Measurements from ENCODE around the gene GPRC5B. TPM values are rescaled to one million over a fixed set of nuclear protein-coding genes. Genes with fewer than 3 reads are reported as not detected.

GPRC5B gene, protein sequence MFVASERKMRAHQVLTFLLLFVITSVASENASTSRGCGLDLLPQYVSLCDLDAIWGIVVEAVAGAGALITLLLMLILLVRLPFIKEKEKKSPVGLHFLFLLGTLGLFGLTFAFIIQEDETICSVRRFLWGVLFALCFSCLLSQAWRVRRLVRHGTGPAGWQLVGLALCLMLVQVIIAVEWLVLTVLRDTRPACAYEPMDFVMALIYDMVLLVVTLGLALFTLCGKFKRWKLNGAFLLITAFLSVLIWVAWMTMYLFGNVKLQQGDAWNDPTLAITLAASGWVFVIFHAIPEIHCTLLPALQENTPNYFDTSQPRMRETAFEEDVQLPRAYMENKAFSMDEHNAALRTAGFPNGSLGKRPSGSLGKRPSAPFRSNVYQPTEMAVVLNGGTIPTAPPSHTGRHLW
- 30.7 TPM for total RNA-seq

DNA sequence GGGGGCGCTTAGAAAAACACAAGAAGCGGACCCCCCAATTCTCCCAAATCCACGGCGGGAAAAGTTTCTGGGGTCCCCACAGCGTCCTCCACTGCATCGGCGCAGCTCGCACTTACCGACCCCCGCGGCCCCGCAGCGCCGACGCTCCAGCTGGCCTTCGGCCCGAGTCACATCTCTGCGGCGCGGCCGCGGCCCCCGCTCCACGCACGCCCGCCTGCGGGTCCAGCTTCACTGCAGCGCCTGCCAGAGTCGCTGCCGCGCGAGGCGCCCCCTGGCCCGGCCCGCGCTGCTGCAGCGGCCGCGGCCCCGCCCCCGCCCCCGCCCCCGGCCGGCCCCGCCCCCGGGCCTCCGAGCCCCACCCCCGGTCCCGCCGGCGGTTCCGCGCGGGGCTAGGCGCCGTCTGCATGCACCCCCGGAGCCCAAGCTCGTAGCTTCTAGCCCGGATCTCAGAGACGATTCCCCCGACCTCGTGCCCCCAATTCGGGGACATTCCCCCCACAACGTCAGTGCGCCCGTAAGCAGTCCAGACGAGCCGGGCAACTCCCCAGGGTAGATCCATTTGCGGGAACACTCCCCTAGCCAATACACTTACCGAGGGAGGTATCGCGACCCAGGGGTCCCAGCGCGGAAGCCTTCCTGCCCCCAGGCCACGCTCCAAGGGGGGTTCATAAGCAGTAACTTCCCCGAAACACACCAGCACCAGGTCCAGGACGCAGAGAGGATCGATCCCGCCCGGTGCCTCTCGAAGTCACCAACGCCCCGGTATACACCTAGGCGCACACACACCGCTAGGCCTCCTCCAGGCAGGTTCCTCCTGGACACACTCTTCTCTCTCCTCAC lies at the start of gene GPRC5B:
GPRC5B (minus strand) TSS at position 238 of the 840 bp plus-strand sequence. CDS start 12,003 bp downstream, outside the sequence.

Small RNAs within 50 kb of the gene (small RNA-seq; reads per million reads assigned to genes)
- not detected for gene LARP7P2 (ENCODE audit: low replicate concordance)

Other genes starting within 250 kb of the GPRC5B start
- 27.2 TPM for gene KNOP1, start 166.6 kb downstream of the GPRC5B start, total RNA-seq
- 20.0 TPM for gene IQCK, start 166.6 kb downstream of the GPRC5B start, total RNA-seq
- 3.4 TPM for gene GPR139, start 189.0 kb upstream of the GPRC5B start, total RNA-seq

Data from parietal lobe (tissue), 2 donors.